SK-N-MC (cell line): ENCODE results near the gene GTF3C2.

Experiments
- DNase-seq: peaks from one replicate; pipeline ENCODE4 v3.0.0-alpha.2; 2011; ENCODE audit warnings: low read depth, low spot score
- H3K27ac ChIP-seq: fragments of 200-600 bp; sonication (generic); 2 replicates; pipeline ENCODE4 v1.5.1; 2016; ENCODE audit warnings: mixed run types
- H3K36me3 ChIP-seq: fragments of 200-600 bp; sonication (generic); 2 replicates; pipeline ENCODE4 v1.6.1; 2017; ENCODE audit warnings: antibody characterized with exemption, low read length, mixed read lengths; ENCODE audit not compliant: insufficient read depth
- H3K4me3 ChIP-seq: fragments of 200-600 bp; sonication (generic); 2 replicates; pipeline ENCODE4 v1.5.1; 2016
- H3K9ac ChIP-seq: fragments of 200-600 bp; sonication (generic); 2 replicates; pipeline ENCODE4 v1.8.0; 2017; ENCODE audit warnings: mixed run types, mixed read lengths; ENCODE audit not compliant: insufficient read length
- H3K9me3 ChIP-seq: fragments of 200-600 bp; sonication (generic); 2 replicates; pipeline ENCODE4 v1.6.1; 2017; ENCODE audit warnings: low read depth, mild to moderate bottlenecking, antibody characterized with exemption, low read length, moderate library complexity, mixed read lengths
- EZH2 ChIP-seq: fragments of 200-600 bp; sonication (generic); IDR thresholded peaks from one replicate; pipeline ENCODE4 v1.6.1; 2017; ENCODE audit warnings: antibody characterized with exemption
- FOXP2 ChIP-seq: optimal IDR thresholded peaks from 2 replicates; pipeline ENCODE3; 2011; ENCODE audit warnings: mild to moderate bottlenecking, moderate library complexity; ENCODE audit not compliant: insufficient read depth; ENCODE audit errors: extremely low read length, control extremely low read depth
- POLR2AphosphoS5 ChIP-seq: IDR thresholded peaks from 2 replicates; pipeline ENCODE4 v1.6.1; 2012; ENCODE audit warnings: mild to moderate bottlenecking, low read depth, low read length, borderline replicate concordance

GTF3C2 gene

DNA sequence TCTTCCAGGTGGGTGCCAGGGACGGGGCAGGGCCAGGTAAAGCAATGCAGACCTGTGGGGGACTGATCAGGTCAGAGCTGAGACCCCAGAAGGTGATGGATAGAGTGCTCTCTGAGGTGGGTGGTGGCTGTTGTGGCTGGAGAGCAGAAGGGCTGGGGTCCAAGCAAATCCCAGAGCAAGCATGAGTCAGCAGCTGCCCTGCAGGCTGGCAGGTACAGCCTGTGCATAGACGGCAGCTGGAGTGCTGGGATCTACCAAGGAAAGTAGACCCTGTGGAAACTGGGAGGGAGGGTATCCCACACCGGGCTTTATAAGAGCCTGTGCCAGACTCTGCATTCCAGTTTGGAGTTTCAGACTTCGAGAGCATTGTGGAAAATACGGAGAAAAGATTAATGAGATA is 73.7 kb downstream of the GTF3C2 start:
- TF ChIP-seq POLR2AphosphoS5 (no peak), EZH2 (no peak), FOXP2 (no peak)
- H3K4me3 ChIP-seq: no peak overlapping the region
- no peaks in the 10 kb centered on the region for H3K9me3 ChIP-seq
- no peak for DNase-seq
- H3K36me3 ChIP-seq: no peaks in the 10 kb centered on the region
- no peak overlapping the region for H3K27ac ChIP-seq
- no peak overlapping the region for H3K9ac ChIP-seq

DNA sequence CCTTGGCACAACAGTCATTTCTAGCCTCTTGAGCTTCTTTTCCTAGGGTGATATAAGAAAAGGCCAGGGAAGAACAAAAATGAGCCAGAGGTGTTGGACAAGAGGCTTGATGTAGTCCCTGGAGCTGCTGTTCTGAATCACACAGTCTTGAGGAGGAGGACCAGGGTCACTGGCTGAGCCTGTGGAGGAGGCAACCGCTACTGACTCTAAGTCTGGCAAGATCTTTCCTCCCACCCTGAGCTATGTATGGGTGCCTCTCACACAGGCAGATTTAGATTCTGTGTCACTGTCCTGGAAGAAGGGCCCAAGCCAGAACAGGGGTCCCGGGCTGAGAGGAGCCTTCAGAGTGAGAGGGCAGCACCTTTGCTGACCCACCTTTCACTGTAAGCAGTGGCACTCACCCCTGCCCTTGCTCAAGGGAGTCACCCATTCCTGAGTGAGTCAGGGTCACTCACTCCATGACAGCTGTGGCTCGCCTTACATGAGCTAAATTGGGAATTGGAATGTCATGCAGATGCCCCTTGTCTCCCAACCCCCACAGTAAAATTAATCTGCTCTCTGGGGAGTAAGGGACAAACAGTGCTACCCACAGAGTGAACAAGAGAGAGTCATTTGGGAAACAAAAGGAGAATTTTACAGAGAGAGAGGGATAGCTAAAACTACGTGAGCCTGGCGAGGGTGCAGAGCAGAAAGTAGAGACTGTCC is 74.6 kb downstream of the GTF3C2 start, which contains the start of gene TRIM54:
Gene TRIM54, plus strand, starts transcription at position 575 of the 705 bp plus-strand sequence. CDS start 303 bp downstream, outside the sequence.
- TF ChIP-seq POLR2AphosphoS5 (no peak), EZH2 (no peak), FOXP2 (no peak)
- H3K27ac ChIP-seq: no peak within 1 kb of the TSS
- H3K36me3 ChIP-seq: no peaks in the 10 kb centered on the region
- no peak within 1 kb of the TSS for H3K9ac ChIP-seq
- DNase-seq: no peak
- no peak within 1 kb of the TSS for H3K4me3 ChIP-seq
- no peaks in the 10 kb centered on the region for H3K9me3 ChIP-seq

DNA sequence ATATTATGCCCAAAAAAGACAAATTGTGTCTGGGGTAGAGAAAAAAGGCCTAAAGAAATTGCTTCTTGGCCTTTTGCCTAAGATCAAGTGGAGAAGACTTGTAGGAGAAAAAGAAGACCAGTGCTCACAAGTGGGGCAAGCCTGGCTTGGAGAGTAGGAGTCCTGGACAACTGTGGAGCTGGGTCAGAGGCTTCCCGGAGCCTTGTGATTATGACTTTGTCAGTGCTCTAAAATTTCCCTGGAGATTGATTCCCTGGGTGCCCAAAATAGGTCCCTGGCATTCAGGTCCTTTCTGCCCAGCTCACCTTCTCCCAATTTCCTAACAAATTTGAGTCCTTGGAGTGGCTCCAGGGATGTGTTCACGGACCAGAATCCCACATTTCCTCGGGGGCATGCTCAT is 75.1 kb downstream of the GTF3C2 start:
- H3K4me3 ChIP-seq: no peak overlapping the region
- no peak overlapping the region for H3K27ac ChIP-seq
- TF ChIP-seq POLR2AphosphoS5: no peak
- no peak for DNase-seq
- H3K36me3 ChIP-seq: no peaks in the 10 kb centered on the region
- H3K9me3 ChIP-seq: no peaks in the 10 kb centered on the region
- H3K9ac ChIP-seq: no peak overlapping the region

DNA sequence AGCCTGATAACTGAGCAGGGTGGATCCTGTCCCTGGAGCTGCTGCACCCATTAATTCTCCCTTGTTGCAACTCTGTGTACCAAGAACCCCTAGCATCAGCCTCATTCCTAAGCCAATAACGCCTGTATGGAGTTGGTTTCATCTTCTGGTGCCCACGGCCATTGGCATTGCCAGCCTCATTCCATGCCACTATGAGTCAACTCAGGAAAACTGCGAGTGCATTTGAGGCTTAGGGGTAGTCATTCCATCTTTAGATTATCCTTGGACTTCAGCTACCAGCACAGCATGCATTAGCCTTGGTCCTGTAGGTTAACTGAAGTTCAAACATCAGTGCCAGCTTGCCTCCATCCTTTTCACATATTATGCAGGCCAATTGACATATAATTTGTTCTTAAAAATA is 75.7 kb downstream of the GTF3C2 start:
- H3K36me3 ChIP-seq: no peaks in the 10 kb centered on the region
- no peaks in the 10 kb centered on the region for H3K9me3 ChIP-seq
- no peak overlapping the region for H3K27ac ChIP-seq
- H3K4me3 ChIP-seq: no peak overlapping the region
- DNase-seq: no peak
- no peak for TF ChIP-seq FOXP2
- H3K9ac ChIP-seq: no peak overlapping the region

DNA sequence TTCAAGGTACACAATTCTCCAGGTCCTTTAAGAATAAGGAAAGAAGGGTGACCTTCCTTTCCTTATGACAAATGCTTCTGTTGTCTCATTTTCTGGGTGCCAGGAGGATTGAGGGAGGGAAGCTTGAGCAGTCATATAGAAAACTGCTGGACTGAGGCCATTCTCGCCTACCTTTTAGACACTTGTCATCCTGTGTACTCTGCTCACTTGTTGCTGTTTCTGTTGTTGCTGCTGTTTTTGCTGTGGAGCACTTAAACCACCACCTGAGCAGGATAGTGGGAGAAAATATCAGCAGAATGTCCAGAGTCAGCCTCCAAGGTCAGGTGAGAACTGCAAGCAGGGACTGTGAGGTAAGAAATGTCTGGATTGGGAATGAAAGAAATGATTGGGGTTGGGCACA is 78.6 kb downstream of the GTF3C2 start:
- Histone ChIP-seq H3K9ac (no peak overlapping the region), H3K27ac (no peak overlapping the region), H3K36me3 (no peaks in the 10 kb centered on the region), H3K9me3 (no peaks in the 10 kb centered on the region), H3K4me3 (no peak overlapping the region)
- no peak for DNase-seq
- TF ChIP-seq FOXP2: no peak
- no peak for TF ChIP-seq EZH2
- TF ChIP-seq POLR2AphosphoS5: no peak
